B cell (primary cell): ENCODE data around the gene ANKRD31. TPM values are rescaled to one million over a fixed set of nuclear protein-coding genes. Genes with fewer than 3 reads are reported as not detected.

Source experiments
- ATAC-seq: fragments of 200-7000 bp; cut with Tn5 transposase; one replicate; pipeline ENCODE4 v1.10.0; 2021; ENCODE audit warnings: low read depth, mild to moderate bottlenecking, moderate number of reproducible peaks, moderate library complexity
- CTCF ChIA-PET: fragments of 350-600 bp; sonication (Branson Sonifier 250); formaldehyde crosslinking; loops from one replicate; lab custom pipeline; 2021; ENCODE audit warnings: antibody characterized with exemption, inconsistent platforms; lab: Charles Lee
- POLR2A ChIA-PET: fragments of 350-600 bp; sonication (Branson Sonifier 250); formaldehyde crosslinking; loops from one replicate; lab custom pipeline; 2021; ENCODE audit warnings: antibody characterized with exemption; lab: Charles Lee
- DNase-seq: peaks from one replicate; pipeline ENCODE4 v3.0.0; 2013
- H2AFZ ChIP-seq: 2 replicates; pipeline ENCODE4 v1.6.1; 2012; ENCODE audit warnings: mild to moderate bottlenecking, low read depth, low read length; ENCODE audit not compliant: insufficient read depth, poor library complexity, severe bottlenecking
- H3K27ac ChIP-seq, 2 donors: 1 replicate in 1 of 2; 2 replicates in 1 of 2; pipeline ENCODE4 v1.5.1; 2012 to 2013; ENCODE audit warnings: low read length in 2 of 2, mild to moderate bottlenecking in 2 of 2, moderate library complexity in 1 of 2
- H3K27me3 ChIP-seq, 4 experiments: fragments of 200-600 bp in 1 of 4; sonication (generic) in 1 of 4; replicated peaks in 1 of 4; 1 replicate in 2 of 4; 2 replicates in 2 of 4; pipeline versions ENCODE4 v1.6.1 to v1.7.0; 2013 to 2016; ENCODE audit warnings: low read length in 3 of 4, mild to moderate bottlenecking in 2 of 4, mixed read lengths in 1 of 4, moderate library complexity in 1 of 4; ENCODE audit not compliant: insufficient read depth in 4 of 4, control insufficient read depth in 3 of 4; ENCODE audit errors: control extremely low read depth in 1 of 4
- H3K36me3 ChIP-seq, 2 experiments: replicated peaks in 1 of 2; 1 replicate in 1 of 2; 2 replicates in 1 of 2; pipeline versions ENCODE4 v1.6.1 to v1.7.1; 2013; ENCODE audit warnings: low read length in 1 of 2; ENCODE audit not compliant: insufficient read depth in 2 of 2, control insufficient read depth in 1 of 2; ENCODE audit errors: control extremely low read depth in 1 of 2, extremely low read depth in 1 of 2
- H3K4me1 ChIP-seq, 2 donors: fragments of 200-600 bp in 1 of 2; sonication (generic) in 1 of 2; 1 replicate in 1 of 2; 2 replicates in 1 of 2; pipeline versions ENCODE4 v1.5.1 to v1.6.1; 2013 to 2017; ENCODE audit warnings: low read length in 2 of 2; ENCODE audit not compliant: control insufficient read depth in 2 of 2, insufficient read depth in 2 of 2
- H3K4me2 ChIP-seq: replicated peaks from 2 replicates; pipeline ENCODE3; 2012; ENCODE audit warnings: mild to moderate bottlenecking, low read depth, low read length; ENCODE audit not compliant: poor library complexity, severe bottlenecking
- H3K4me3 ChIP-seq, 5 experiments: fragments of 200-600 bp in 1 of 5; sonication (generic) in 1 of 5; 1 replicate in 3 of 5; 2 replicates in 2 of 5; pipeline versions ENCODE4 v1.5.1 to v1.7.0; 2011 to 2016; ENCODE audit warnings: low read length in 4 of 5, mild to moderate bottlenecking in 4 of 5, low read depth in 2 of 5, control low read depth in 1 of 5, moderate library complexity in 1 of 5; ENCODE audit not compliant: insufficient read depth in 1 of 5; ENCODE audit errors: control extremely low read depth in 1 of 5, extremely low read depth in 1 of 5
- H3K79me2 ChIP-seq: fragments of 200-600 bp; sonication (generic); one replicate; pipeline ENCODE4 v1.6.0; 2016; ENCODE audit warnings: low read length; ENCODE audit not compliant: control insufficient read depth, insufficient read depth
- H3K9ac ChIP-seq: fragments of 200-600 bp; sonication (generic); 2 replicates; pipeline ENCODE4 v1.6.1; 2017; ENCODE audit warnings: mild to moderate bottlenecking, low read length, moderate library complexity
- H3K9me3 ChIP-seq, 3 donors: one replicate each; pipeline versions ENCODE4 v1.6.1 to v1.7.1; 2013; ENCODE audit warnings: low read length in 2 of 3; ENCODE audit not compliant: control insufficient read depth in 2 of 3, insufficient read depth in 1 of 3; ENCODE audit errors: control extremely low read depth in 1 of 3
- H4K20me1 ChIP-seq: 2 replicates; pipeline ENCODE4 v1.6.0; 2012; ENCODE audit warnings: mild to moderate bottlenecking, low read length; ENCODE audit not compliant: insufficient read depth, control insufficient read depth, poor library complexity, severe bottlenecking
- H3K27ac Mint-ChIP-seq: one replicate; pipeline ENCODE4 v1.8.0; 2021; ENCODE audit warnings: mixed read lengths
- H3K27me3 Mint-ChIP-seq: one replicate; pipeline ENCODE4 v1.8.0; 2021; ENCODE audit warnings: mixed read lengths
- H3K4me1 Mint-ChIP-seq: one replicate; pipeline ENCODE4 v1.8.0; 2021; ENCODE audit warnings: mixed read lengths
- H3K4me3 Mint-ChIP-seq: one replicate; pipeline ENCODE4 v1.8.0; 2021; ENCODE audit warnings: mixed read lengths
- H3K9me3 Mint-ChIP-seq: one replicate; pipeline ENCODE4 v1.8.0; 2022; ENCODE audit warnings: mixed read lengths; ENCODE audit not compliant: insufficient read depth
- EZH2 ChIP-seq: IDR thresholded peaks from 2 replicates; pipeline ENCODE4 v1.6.1; 2012; ENCODE audit warnings: borderline replicate concordance, low read depth, mild to moderate bottlenecking, moderate library complexity, low read length; ENCODE audit not compliant: insufficient read depth, poor library complexity, severe bottlenecking
- WGBS: methylation state at CpG from one replicate; pipeline ENCODE4 v1.1.5; 2013; ENCODE audit warnings: missing lambda C conversion rate; ENCODE audit not compliant: insufficient coverage; 5-methylcytosine and 5-hydroxymethylcytosine counted together
- intact Hi-C: fragments of 100-400 bp; cut with micrococcal nuclease; formaldehyde crosslinking; loops from one replicate; pipeline ENCODE4 v1.10.0; 2022
- polyA plus RNA-seq: library from polyadenylated mRNA; depleted of rRNA; stranded (reverse); fragments of >200 nt; gene quantifications from 2 replicates; pipeline ENCODE4 v1.2.3, GENCODE V29; 2012
- total RNA-seq, 2 donors: library from RNA; stranded (reverse); fragments of 120-200 nt in 1 of 2; gene quantifications; 1 replicate in 1 of 2; 2 replicates in 1 of 2; pipeline versions ENCODE4 v1.2.3 to v1.2.4, GENCODE V29; 2013 to 2022
- TF ChIP-seq, protein P1 (sequence below): fragments of 200-600 bp; IDR thresholded peaks from one replicate; pipeline ENCODE4 v1.8.0; 2022; ENCODE audit warnings: antibody characterized with exemption, mild to moderate bottlenecking

The ANKRD31 gene
- total and polyA plus RNA-seq, 2 donors (not counting 1 experiment from before 2014, with no cell fraction given): 0.06 to 0.10 TPM

GRCh38 chr5:75239681-75240080, 3.0 kb upstream of the ANKRD31 start:
- H4K20me1 ChIP-seq: no peaks in the 10 kb centered on the region
- H3K79me2 ChIP-seq: no peaks in the 10 kb centered on the region
- Mint-ChIP-seq H3K4me1 (peaks cover 11% of the 10 kb centered on the region), H3K27ac (no peak overlapping the region), H3K27me3 (peaks cover 4% of the 10 kb centered on the region), H3K4me3 (no peak overlapping the region), H3K9me3 (no peaks in the 10 kb centered on the region)
- WGBS: no CpG with 5 or more reads among the region's 2 CpGs
- no peak overlapping the region for H3K27ac ChIP-seq
- ATAC-seq (no peak), DNase-seq (no peak)
- ChIA-PET CTCF (no interaction called here), POLR2A (no interaction called here)
- no peaks in the 10 kb centered on the region for H3K36me3 ChIP-seq
- no peak overlapping the region for H2AFZ ChIP-seq
- no peak overlapping the region for H3K9ac ChIP-seq
- intact Hi-C loops: no loop called here
- no peak overlapping the region for H3K4me3 ChIP-seq
- TF ChIP-seq, protein P1, sequence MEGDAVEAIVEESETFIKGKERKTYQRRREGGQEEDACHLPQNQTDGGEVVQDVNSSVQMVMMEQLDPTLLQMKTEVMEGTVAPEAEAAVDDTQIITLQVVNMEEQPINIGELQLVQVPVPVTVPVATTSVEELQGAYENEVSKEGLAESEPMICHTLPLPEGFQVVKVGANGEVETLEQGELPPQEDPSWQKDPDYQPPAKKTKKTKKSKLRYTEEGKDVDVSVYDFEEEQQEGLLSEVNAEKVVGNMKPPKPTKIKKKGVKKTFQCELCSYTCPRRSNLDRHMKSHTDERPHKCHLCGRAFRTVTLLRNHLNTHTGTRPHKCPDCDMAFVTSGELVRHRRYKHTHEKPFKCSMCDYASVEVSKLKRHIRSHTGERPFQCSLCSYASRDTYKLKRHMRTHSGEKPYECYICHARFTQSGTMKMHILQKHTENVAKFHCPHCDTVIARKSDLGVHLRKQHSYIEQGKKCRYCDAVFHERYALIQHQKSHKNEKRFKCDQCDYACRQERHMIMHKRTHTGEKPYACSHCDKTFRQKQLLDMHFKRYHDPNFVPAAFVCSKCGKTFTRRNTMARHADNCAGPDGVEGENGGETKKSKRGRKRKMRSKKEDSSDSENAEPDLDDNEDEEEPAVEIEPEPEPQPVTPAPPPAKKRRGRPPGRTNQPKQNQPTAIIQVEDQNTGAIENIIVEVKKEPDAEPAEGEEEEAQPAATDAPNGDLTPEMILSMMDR: no peak
- no peak for TF ChIP-seq EZH2
- H3K4me2 ChIP-seq: no peak overlapping the region
- H3K4me1 ChIP-seq: peaks cover 4 to 8% of the 10 kb centered on the region in 2 donors
- peaks cover 0 to 5% (median 0%) of the 10 kb centered on the region in 3 donors for H3K9me3 ChIP-seq
- no peaks in the 10 kb centered on the region for H3K27me3 ChIP-seq

GRCh38 chr5:75235711-75236110, 967 bp downstream of the ANKRD31 start:
- H3K4me2 ChIP-seq: no peak overlapping the region
- CTCF ChIA-PET: interaction anchor here (0.7 to 6.1 kb wide), 7 partner anchors 101 to 940 kb away, joined by 3 to 95 read pairs (median 4); partner anchors contain the start of genes GFM2, HMGCR and NSA2
- POLR2A ChIA-PET: interaction anchor here (2.2 kb wide), 1 partner anchor 101 kb away, joined by 10 read pairs; the partner anchor contains the start of gene HMGCR
- Mint-ChIP-seq H3K4me3 (peak overlapping the region; percentile 49), H3K4me1 (peaks cover 11% of the 10 kb centered on the region), H3K27me3 (peaks cover 12% of the 10 kb centered on the region), H3K27ac (no peak overlapping the region), H3K9me3 (no peaks in the 10 kb centered on the region)
- intact Hi-C loops: loop anchor here (1.0 to 2.0 kb wide), 2 partner anchors 446 to 939 kb away; no protein-coding TSS in a partner anchor
- WGBS: 100% methylated on average over 2 of the region's 4 CpGs
- H3K4me3 ChIP-seq: no peak overlapping the region
- DNase-seq (peak; percentile 11), ATAC-seq (no peak)
- H4K20me1 ChIP-seq: no peaks in the 10 kb centered on the region
- no peaks in the 10 kb centered on the region for H3K79me2 ChIP-seq
- no peaks in the 10 kb centered on the region for H3K36me3 ChIP-seq
- H3K9ac ChIP-seq: no peak overlapping the region
- H3K27me3 ChIP-seq: no peaks in the 10 kb centered on the region
- H2AFZ ChIP-seq: peak overlapping the region; percentile 98
- peaks cover 4 to 8% of the 10 kb centered on the region in 2 donors for H3K4me1 ChIP-seq
- no peak overlapping the region for H3K27ac ChIP-seq
- peaks cover 0 to 5% (median 0%) of the 10 kb centered on the region in 3 donors for H3K9me3 ChIP-seq
- no peak for TF ChIP-seq EZH2
- TF ChIP-seq, protein P1: no peak
